Endothelial cell of umbilical vein (primary cell): ENCODE results near the gene VGLL4. TPM values are rescaled to one million over a fixed set of nuclear protein-coding genes. Genes with fewer than 3 reads are reported as not detected.
A peak's percentile ranks its signal among the peaks of the same experiment; 100 is the strongest.

ENCODE experiments used
- BruUV-seq: library from RNA; stranded (reverse); fragments of 400-500 nt; replicated peaks from 2 replicates; lab custom pipeline; 2021; lab: Mats Ljungman, UMichigan
- CTCF ChIA-PET: fragments of 300-600, 350-600 bp; sonication (Branson Sonifier 250); formaldehyde crosslinking; loops from one replicate; lab custom pipeline; 2021; ENCODE audit warnings: antibody characterized with exemption, inconsistent platforms; lab: Charles Lee
- POLR2A ChIA-PET: fragments of 300-600, 350-600 bp; sonication (Branson Sonifier 250); formaldehyde crosslinking; loops from one replicate; lab custom pipeline; 2021; ENCODE audit warnings: antibody characterized with exemption, inconsistent platforms; lab: Charles Lee
- DNase-seq: peaks from one replicate; pipeline ENCODE4 v3.0.0-alpha.2; 2011; ENCODE audit warnings: low read depth, low spot score
- FAIRE-seq: peaks from 2 replicates; lab custom pipeline; 2011; peaks lifted over from hg19 to GRCh38; lab: Jason Lieb, UNC
- H2AFZ ChIP-seq: 2 replicates; pipeline ENCODE4 v1.6.0; 2012; ENCODE audit warnings: low read depth, low read length, control low read depth, inconsistent platforms
- H3K27ac ChIP-seq: 2 replicates; pipeline ENCODE4 v1.5.1; 2011; ENCODE audit warnings: low read depth, mild to moderate bottlenecking, control low read depth, low read length, moderate library complexity; ENCODE audit not compliant: insufficient read depth
- H3K27me3 ChIP-seq, 2 experiments: 2 replicates each; pipeline versions ENCODE4 v1.6.0 to v1.6.1; 2011; ENCODE audit warnings: low read length in 2 of 2, mixed read lengths in 1 of 2; ENCODE audit not compliant: control insufficient read depth in 2 of 2, insufficient read depth in 2 of 2
- H3K36me3 ChIP-seq, 2 experiments: 2 replicates in 1 of 2; 3 replicates in 1 of 2; pipeline ENCODE4 v1.5.1; 2011; ENCODE audit warnings: low read length in 2 of 2, mild to moderate bottlenecking in 1 of 2, moderate library complexity in 1 of 2; ENCODE audit not compliant: control insufficient read depth in 2 of 2, insufficient read depth in 2 of 2; ENCODE audit errors: extremely low read depth in 1 of 2
- H3K4me1 ChIP-seq: 3 replicates; pipeline ENCODE4 v1.5.1; 2011; ENCODE audit warnings: mild to moderate bottlenecking, low read length; ENCODE audit not compliant: control insufficient read depth, insufficient read depth; ENCODE audit errors: extremely low read depth
- H3K4me2 ChIP-seq: 2 replicates; pipeline ENCODE4 v1.6.1; 2011; ENCODE audit warnings: low read length, control low read depth, mixed read lengths; ENCODE audit not compliant: insufficient read depth
- H3K4me3 ChIP-seq, 3 experiments: fragments of 200-600 bp in 1 of 3; sonication (generic), shearing (Covaris generic) in 1 of 3; replicated peaks in 1 of 3; 2 replicates each; pipeline ENCODE4 v1.5.1; 2011 to 2016; ENCODE audit warnings: control low read depth in 3 of 3, low read length in 3 of 3, mild to moderate bottlenecking in 2 of 3, inconsistent platforms in 1 of 3, low read depth in 1 of 3, moderate library complexity in 1 of 3; ENCODE audit not compliant: insufficient read depth in 1 of 3
- H3K79me2 ChIP-seq: 2 replicates; pipeline ENCODE4 v1.6.0; 2012; ENCODE audit warnings: low read length, inconsistent platforms; ENCODE audit not compliant: control insufficient read depth, insufficient read depth
- H3K9ac ChIP-seq: replicated peaks from 2 replicates; pipeline ENCODE3; 2011; ENCODE audit warnings: low read length, control low read depth; ENCODE audit not compliant: insufficient read depth; ENCODE audit errors: extremely low read depth
- H3K9me1 ChIP-seq: replicated peaks from 3 replicates; pipeline ENCODE4 v1.6.0; 2011; ENCODE audit warnings: mild to moderate bottlenecking, low read length; ENCODE audit not compliant: control insufficient read depth, insufficient read depth; ENCODE audit errors: extremely low read depth
- H3K9me3 ChIP-seq: replicated peaks from 2 replicates; pipeline ENCODE4 v1.5.1; 2012; ENCODE audit warnings: low read length, inconsistent platforms; ENCODE audit not compliant: control insufficient read depth, insufficient read depth
- H4K20me1 ChIP-seq: replicated peaks from 2 replicates; pipeline ENCODE3; 2011; ENCODE audit warnings: mild to moderate bottlenecking, low read length; ENCODE audit not compliant: control insufficient read depth, insufficient read depth; ENCODE audit errors: extremely low read depth
- EZH2 ChIP-seq: IDR thresholded peaks from 2 replicates; pipeline ENCODE4 v1.6.1; 2012; ENCODE audit warnings: borderline replicate concordance, low read depth, mild to moderate bottlenecking, moderate library complexity, low read length, inconsistent platforms; ENCODE audit not compliant: severe bottlenecking
- FOS ChIP-seq: IDR thresholded peaks from 2 replicates; pipeline ENCODE4 v1.6.1; 2011; ENCODE audit warnings: mild to moderate bottlenecking, low read length, moderate library complexity, borderline replicate concordance; ENCODE audit not compliant: insufficient read depth
- GATA2 ChIP-seq: IDR thresholded peaks from 2 replicates; pipeline ENCODE4 v1.7.0; 2011; ENCODE audit warnings: low read depth, mild to moderate bottlenecking, moderate library complexity, mixed read lengths, low read length; ENCODE audit not compliant: insufficient read length, insufficient read depth
- JUN ChIP-seq: IDR thresholded peaks from 2 replicates; pipeline ENCODE4 v1.6.1; 2011; ENCODE audit warnings: borderline replicate concordance, low read depth; ENCODE audit not compliant: insufficient read length, insufficient read depth
- MAX ChIP-seq: IDR thresholded peaks from 2 replicates; pipeline ENCODE4 v1.6.1; 2011; ENCODE audit not compliant: insufficient read depth, insufficient read length
- MYC ChIP-seq: IDR thresholded peaks from one replicate; pipeline ENCODE4 v1.6.1; 2011; ENCODE audit warnings: mild to moderate bottlenecking, low read depth, low read length
- POLR2A ChIP-seq: IDR thresholded peaks from 2 replicates; pipeline ENCODE4 v1.6.1; 2012; ENCODE audit warnings: low read depth, mild to moderate bottlenecking, control low read depth, low read length
- POLR2AphosphoS5 ChIP-seq: IDR thresholded peaks from 2 replicates; pipeline ENCODE4 v1.6.1; 2012; ENCODE audit warnings: low read depth, mild to moderate bottlenecking, control low read depth, low read length, moderate library complexity; ENCODE audit not compliant: insufficient read depth
- dilution Hi-C: fragments of 300-500 bp; cut with MboI; formaldehyde crosslinking; loops from one replicate; pipeline ENCODE4 v1.15.0; 2019; ENCODE audit warnings: low sequenced_read_pairs; ENCODE audit not compliant: extremely low pct_ligation_motif_present
- intact Hi-C: fragments of 100-400 bp; cut with micrococcal nuclease; formaldehyde crosslinking; loops from one replicate; pipeline ENCODE4 v1.10.0; 2022
- polyA plus RNA-seq, 4 experiments: library from polyadenylated mRNA; depleted of rRNA in 3 of 4; stranded (reverse) in 3 of 4; unstranded in 1 of 4; fragments of >200 nt; gene quantifications; 2 replicates each; pipeline versions ENCODE4 v1.2.1 to v1.2.3, GENCODE V29; 2011 to 2012; ENCODE audit warnings: missing spikeins in 1 of 4
- total RNA-seq: library from RNA; stranded (reverse); gene quantifications from 2 replicates; pipeline ENCODE4 v1.2.3, GENCODE V29; 2021

Gene VGLL4
- total and polyA plus RNA-seq, 2 donors (not counting 3 experiments of a cell fraction or from before 2014, with no cell fraction given): 67.0 to 78.9 TPM

DNA sequence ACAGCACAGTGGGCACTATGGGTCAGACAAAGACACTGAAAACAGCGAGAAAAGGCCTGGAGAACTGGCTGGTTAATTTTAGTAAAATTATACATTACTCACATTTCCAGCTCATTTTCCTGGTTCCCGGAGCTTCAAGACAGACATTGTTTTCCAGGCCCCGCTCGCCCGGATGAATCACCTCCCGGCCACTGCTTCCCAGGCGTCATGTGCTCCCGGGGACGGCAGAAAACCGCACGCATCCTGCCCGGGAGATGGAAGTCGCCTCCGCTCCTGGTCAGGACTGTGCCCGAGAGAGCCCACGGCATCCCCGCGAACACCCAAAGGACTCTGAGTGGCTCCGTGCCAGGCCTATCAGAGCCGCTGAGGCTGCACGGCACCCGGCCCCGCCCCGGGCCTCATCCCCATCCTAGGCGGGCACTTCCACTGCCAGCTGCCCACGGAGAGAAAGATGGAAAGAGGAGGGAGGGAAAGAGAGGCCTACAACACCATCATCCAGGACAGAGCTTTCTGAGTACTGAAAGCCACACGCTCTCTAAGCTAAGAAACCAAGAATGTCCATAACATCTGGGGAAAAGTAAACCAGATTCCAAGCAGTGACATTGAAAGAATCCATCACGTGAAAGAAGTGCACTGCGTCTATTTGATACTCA is 75.1 kb downstream of the VGLL4 start:
- FAIRE-seq (peak; percentile 99), DNase-seq (peak; percentile 97)
- peaks cover 80% of the 10 kb centered on the region for H3K79me2 ChIP-seq
- no peaks in the 10 kb centered on the region for H3K9me3 ChIP-seq
- H3K9ac ChIP-seq: peak overlapping the region; percentile 91
- H4K20me1 ChIP-seq: no peaks in the 10 kb centered on the region
- peak; percentile 60 for TF ChIP-seq MAX
- TF ChIP-seq FOS: peak; percentile 89
- no peak for TF ChIP-seq EZH2
- peak; percentile 74 for TF ChIP-seq POLR2A
- peak; percentile 77 for TF ChIP-seq POLR2AphosphoS5
- no peak for TF ChIP-seq MYC
- peak; percentile 69 for TF ChIP-seq JUN
- no peak for TF ChIP-seq GATA2
- peaks cover 53% of the 10 kb centered on the region for H3K4me1 ChIP-seq
- no peaks in the 10 kb centered on the region for H3K9me1 ChIP-seq
- dilution Hi-C loops: no loop called here
- no peaks in the 10 kb centered on the region for H3K27me3 ChIP-seq
- H3K27ac ChIP-seq: peak overlapping the region; percentile 97
- H3K36me3 ChIP-seq: peaks cover 10 to 17% of the 10 kb centered on the region in 2 experiments
- intact Hi-C loops: loop anchor here (1.0 to 10.0 kb wide), 11 partner anchors 10 to 364 kb away; no protein-coding TSS in a partner anchor
- CTCF ChIA-PET: interaction anchor here (0.6 to 4.4 kb wide), 14 partner anchors 11 to 194 kb away, joined by 3 to 21 read pairs (median 4); partner anchors contain the start of gene VGLL4
- no peak overlapping the region for H2AFZ ChIP-seq
- POLR2A ChIA-PET: interaction anchor here (1.0 to 1.6 kb wide), 3 partner anchors 11 to 70 kb away, joined by 3 to 5 read pairs (median 3); no protein-coding TSS in a partner anchor
- H3K4me3 ChIP-seq: peak overlapping the region in 2 of 3 experiments; percentile 3 to 10
- peak overlapping the region; percentile 51 for H3K4me2 ChIP-seq
- TSS peak; percentile 85 for BruUV-seq
